Stimulated activated CD4-positive, alpha-beta T cell treated with anti-CD3 and anti-CD28 coated beads, Interleukin-4, amount 100 ng/mL, for 48 hours (primary cell): Measurements from ENCODE around the gene SYNM.

Experiments used
- DNase-seq, 2 donors: peaks; one replicate each; pipeline ENCODE4 v3.0.0-alpha.2; 2020; ENCODE audit warnings: low read depth in 2 of 2

The SYNM gene

DNA sequence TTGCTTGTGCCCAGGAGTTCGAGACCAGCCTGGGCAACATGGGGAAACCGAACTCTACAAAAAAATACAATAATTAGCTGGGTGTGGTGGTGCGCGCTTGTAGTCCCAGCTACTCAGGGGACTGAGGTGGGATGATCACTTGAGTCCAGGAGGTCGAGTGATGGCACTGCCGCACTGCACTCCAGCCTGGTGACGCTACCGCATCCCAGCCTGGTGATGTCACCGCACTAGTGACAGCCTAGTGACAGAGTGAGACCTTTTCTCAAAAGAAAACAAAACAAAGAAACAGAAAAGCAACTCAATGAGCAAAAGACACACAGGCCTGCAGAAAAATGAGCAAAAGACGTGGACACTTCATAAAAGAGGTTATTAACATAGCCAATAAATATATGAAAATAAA, 19.9 kb upstream of the SYNM start:
- DNase-seq = no peak

DNA sequence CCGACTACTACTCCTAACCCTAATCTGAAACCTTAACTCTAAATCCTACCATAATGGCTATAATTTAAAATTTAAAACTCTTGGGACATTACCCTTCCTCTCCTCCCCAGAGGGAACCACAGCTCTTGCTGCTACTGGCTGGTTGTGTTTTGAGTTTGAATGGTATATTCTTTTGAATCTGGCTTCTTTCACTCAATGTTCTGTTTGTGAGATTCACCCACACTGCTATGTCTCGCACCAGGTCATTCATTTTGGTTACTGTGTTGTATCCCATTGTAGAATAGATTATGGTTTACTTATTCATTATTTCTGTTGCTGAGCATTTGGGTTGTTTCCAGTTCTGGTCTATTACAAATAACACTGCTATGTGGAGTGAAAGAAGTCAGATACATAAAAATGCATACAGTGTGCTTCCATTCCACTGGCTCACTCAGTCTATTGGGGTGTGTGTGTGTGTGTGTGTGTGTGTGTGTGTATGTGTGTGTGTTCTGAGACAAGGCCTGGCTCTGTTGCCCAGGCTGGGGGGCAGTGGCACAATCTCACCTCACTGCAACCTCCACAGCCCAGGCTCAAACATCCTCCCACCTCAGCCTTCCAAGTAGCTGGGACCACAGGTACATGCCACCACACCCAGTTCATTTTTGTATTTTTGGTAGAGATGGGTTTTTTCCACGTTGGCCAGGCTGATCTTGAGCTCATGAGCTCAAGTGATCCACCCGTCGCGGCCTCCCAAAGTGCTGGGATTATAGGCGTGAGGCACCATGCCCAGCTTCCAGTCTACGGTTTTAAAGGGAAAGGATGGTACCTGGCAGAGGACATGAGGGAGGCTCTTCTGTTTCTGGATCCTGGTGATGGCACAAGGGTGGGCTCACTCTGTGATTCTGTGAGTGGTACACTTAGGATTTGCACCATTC, 19.2 kb upstream of the SYNM start:
- DNase-seq = no peak

- DNase-seq = no peak
These were observed 18.6 kb upstream of the SYNM start for GRCh38 chr15:99086327-99086667.

DNA sequence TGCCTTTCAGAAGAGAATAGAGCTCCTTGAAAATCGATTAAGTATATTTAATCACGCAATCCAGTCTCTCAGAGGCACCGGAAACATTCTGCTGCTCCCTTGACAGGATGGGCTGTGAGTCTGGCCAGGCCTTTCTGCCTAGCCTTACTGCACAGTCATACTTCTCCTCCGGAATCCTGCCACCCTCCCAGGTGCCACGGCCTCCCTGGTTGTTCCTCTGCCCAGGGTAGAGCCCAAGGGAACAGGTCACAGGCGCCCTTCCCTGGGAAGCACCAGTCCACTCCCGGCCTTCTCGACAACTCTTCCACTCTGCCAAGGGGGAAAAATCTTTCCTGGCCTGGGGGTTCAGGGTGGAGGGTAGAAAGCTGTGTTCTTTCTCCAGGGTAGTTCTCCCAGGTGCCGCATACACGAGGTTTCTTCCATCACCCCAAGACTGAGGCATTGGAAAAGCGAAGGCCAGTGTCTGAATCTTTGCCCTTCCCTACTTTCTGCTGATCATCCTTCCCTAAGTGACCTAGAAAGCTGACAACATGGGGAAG, 17.4 kb upstream of the SYNM start:
- no peak for DNase-seq

DNA sequence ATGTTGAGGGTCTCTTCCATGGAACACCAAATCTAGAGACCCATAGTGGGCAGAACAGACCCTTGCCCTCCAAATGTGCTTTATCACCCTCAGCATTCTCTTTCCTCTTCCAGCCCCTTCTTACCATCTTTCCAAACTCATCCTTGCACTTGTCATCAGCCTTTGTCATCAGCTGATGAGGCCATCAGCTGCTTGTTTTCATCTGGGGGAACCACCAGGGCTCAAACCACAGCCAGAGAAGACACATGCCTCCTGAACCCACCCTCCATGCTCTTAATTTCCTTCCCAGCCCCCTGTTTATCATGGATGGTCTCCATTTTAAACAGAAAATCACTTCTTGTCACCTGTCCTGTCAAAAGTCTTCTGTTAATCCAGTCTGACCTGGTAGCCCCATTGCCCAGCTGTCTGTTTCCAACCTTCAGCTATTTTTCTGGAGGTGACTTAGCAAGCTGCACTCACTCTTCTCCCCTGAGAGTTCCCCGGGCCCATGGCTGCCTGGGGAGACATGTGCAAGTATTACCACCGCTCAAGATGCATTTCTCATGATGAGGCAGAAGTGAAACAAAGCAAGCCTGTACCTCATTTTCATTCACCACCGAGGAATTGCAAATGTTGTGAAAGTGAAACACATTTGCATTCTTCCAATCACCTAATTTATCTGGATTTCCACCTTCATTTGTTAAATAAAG, 14.7 kb upstream of the SYNM start:
- no peak for DNase-seq

GRCh38 chr15:99090938-99091337, 13.9 kb upstream of the SYNM start:
- DNase-seq = no peak

DNA sequence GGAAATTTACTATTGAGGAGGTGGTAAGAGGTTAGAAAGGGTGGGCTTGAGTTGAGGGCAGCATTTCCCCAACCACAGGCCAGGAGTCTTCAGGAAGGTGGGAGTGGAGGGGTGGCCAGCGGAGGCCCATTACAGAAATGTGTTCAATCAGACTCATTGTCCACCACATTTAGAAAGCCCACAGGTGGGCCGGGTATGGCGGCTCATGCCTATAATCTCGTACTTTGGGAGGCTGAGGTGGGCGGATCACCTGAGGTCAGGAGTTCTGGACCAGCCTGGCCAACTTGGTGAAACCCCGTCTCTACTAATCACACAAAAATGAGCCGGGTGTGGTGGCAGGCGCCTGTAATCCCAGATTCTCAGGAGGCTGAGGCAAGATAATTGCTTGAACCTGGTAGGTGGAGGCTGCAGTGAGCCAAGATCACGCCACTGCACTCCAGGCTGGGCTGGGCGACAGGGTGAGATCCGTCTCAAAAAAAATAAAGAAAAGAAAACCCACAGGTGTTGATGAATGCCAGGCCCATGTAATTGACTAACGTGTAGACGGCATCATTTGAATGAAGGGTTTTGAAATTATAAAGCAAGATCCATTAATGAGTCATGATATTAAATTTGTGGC, 12.2 kb upstream of the SYNM start:
- DNase-seq = no peak

DNA sequence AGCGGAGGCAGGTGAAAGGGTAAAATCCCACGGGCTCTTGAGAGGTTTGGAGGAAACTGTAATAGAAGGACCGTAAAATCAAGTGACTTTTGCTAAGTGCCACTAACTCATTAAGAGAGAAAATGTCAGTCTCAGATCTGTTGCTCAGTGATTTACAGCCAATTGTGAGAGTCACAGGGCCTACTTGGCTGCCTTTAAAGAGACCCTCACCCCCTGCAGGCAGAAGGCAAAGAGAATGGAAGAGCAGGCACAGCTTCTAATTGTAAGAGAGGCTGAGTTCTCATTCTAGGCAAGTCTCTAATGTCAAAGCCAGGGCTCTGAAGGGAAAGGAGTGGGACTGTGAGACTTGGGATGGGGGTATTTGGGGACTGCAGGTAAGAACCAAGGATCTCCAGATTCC, 9.3 kb upstream of the SYNM start:
- DNase-seq = no peak

DNA sequence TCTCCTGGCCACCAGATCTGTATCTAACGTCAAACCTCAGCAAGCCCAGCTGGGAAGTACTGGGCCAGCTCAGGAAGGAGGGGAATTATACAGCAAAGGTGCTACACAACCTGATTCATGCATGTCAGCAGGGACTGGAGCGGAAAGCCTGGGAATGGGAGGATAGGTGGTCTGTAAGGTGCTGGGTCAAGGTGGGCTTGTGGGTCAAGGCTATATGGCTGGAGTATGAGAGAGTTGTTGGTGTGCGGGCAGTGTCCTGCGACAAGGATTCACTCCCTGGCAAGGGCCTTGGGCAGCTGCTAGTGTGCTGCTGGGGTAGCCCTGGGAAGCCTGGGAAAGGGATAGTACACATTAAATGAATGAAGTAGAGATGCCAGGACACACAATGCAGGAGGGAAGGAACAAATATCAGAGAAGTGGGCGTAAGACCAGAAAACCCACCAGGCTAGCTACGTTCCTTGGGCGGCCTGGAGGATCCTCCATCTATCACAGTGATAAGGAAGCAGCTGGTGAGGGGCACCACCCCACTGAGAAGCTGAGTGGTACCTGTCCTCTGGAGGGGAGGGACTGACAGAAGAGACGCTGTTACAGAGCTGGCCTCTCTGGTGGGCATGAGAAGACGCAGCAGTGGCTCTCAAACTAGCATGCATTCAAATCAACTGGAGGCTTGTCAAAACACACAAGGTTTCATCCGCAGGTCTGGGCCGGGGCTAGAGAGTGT, 8.5 kb upstream of the SYNM start:
- DNase-seq = no peak

- DNase-seq = no peak
These were observed 7.9 kb upstream of the SYNM start for GRCh38 chr15:99096894-99097426.

GRCh38 chr15:99097441-99098410, 7.2 kb upstream of the SYNM start:
- no peak for DNase-seq

GRCh38 chr15:99098426-99098825, 6.5 kb upstream of the SYNM start:
- DNase-seq = no peak

DNA sequence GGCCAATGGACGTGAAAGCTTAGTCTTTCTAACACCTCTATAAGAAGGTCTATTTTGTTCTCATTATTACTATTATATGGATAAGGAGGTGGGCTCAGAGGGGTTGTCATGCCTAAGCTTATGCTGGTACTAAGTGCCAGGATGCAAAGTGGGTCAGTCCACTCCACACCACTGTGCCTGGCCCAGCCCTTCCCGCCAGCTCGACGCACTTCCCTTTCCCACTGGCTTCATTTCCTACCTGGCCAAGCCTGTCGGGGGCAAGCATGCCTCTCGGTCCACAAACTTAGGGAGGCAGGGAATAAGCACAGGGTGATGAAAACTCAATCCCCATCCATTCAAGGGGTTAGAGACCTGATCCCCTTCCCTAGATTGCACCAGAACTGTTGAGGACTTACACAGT, 5.9 kb upstream of the SYNM start:
- no peak for DNase-seq

- DNase-seq = no peak
These were observed 5.2 kb upstream of the SYNM start for GRCh38 chr15:99099661-99100060.

DNA sequence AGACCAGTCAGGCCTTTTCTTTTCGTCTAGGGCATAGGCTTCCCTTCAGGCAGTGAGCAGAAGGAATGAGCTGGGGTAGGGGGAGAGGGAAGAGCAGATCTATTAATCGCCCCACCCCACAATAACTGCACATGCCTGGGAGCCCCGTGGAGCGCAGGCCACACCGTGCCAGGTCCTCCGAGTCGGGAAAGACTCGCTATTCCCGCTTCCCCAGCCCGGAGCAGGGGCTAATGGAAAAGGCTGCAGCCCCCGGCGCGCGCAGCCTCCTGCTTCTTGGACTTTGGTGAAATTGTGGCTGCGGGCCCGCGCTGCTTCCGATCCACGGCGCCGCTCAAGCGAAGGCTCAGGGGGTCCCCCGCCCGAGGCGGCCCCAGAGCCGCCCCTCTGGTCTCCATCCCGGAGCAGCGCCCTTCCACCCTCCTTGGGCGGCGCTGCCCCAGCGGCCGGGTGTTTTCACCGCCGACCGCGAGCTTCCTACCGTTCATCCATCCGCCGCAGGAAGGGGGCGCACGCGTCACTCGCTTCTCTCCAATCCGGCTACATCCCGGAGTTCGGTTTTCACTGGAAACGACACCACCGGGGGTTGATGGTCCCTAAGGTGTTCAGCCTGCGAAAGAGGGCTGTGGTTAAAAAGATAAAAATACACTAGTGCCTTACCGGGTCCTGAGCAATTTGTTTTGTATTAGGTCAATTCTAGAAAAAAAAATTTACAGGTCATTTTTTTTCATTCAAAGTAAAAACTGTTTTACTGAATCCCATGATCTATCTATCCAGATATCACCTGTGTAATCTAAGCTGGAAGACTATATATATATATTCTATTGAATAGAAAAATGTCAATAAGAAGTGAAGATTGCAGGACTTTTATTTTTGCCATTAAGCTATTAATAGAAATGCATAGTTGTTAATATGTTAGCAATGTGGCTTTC, 4.4 kb upstream of the SYNM start:
- peak; percentile 39 to 48 for DNase-seq

- no peak for DNase-seq
These were observed 3.4 kb upstream of the SYNM start for GRCh38 chr15:99101501-99101900.

- no peak for DNase-seq
These were observed 2.3 kb upstream of the SYNM start for GRCh38 chr15:99102332-99103235.

GRCh38 chr15:99103279-99103678, 1.6 kb upstream of the SYNM start:
- DNase-seq = no peak
